GDM1 (cell line): ENCODE results near the gene TRABD2B.

Experiments
- DNase-seq: peaks from one replicate; lab custom pipeline; 2025; lab: John Stamatoyannopoulos, UW

Gene TRABD2B

GRCh38 chr1:47908258-47908657, 88.9 kb downstream of the TRABD2B start:
- DNase-seq: no peak

GRCh38 chr1:47907177-47907528, 90.0 kb downstream of the TRABD2B start:
- no peak for DNase-seq

- no peak for DNase-seq
Measured at GRCh38 chr1:47906527-47907176, 90.5 kb downstream of the TRABD2B start.

GRCh38 chr1:47906009-47906432, 91.2 kb downstream of the TRABD2B start:
- no peak for DNase-seq

- no peak for DNase-seq
Measured at GRCh38 chr1:47903723-47904122, 93.5 kb downstream of the TRABD2B start.

GRCh38 chr1:47901001-47901575, 96.1 kb downstream of the TRABD2B start:
- DNase-seq: no peak

- DNase-seq: no peak
Measured at GRCh38 chr1:47898133-47898845, 98.9 kb downstream of the TRABD2B start.

- no peak for DNase-seq
Measured at GRCh38 chr1:47895279-47896125, 101.7 kb downstream of the TRABD2B start.

- no peak for DNase-seq
Measured at GRCh38 chr1:47894410-47895278, 102.5 kb downstream of the TRABD2B start.

GRCh38 chr1:47893412-47893811, 103.8 kb downstream of the TRABD2B start:
- DNase-seq: no peak

GRCh38 chr1:47890779-47891178, 106.4 kb downstream of the TRABD2B start:
- DNase-seq: no peak

- no peak for DNase-seq
Measured at GRCh38 chr1:47888294-47888629, 108.9 kb downstream of the TRABD2B start.

- no peak for DNase-seq
Measured at GRCh38 chr1:47887475-47888293, 109.5 kb downstream of the TRABD2B start.

- DNase-seq: no peak
Measured at GRCh38 chr1:47887060-47887459, 110.1 kb downstream of the TRABD2B start.

- no peak for DNase-seq
Measured at GRCh38 chr1:47886141-47886540, 111.0 kb downstream of the TRABD2B start.

GRCh38 chr1:47885062-47885830, 111.9 kb downstream of the TRABD2B start:
- DNase-seq: no peak

- no peak for DNase-seq
Measured at GRCh38 chr1:47883963-47884362, 113.2 kb downstream of the TRABD2B start.

GRCh38 chr1:47881505-47882442, 115.4 kb downstream of the TRABD2B start:
- no peak for DNase-seq

GRCh38 chr1:47876587-47876963, 120.6 kb downstream of the TRABD2B start:
- no peak for DNase-seq
